ENCODE data around the gene FXYD5. TPM values are rescaled to one million over a fixed set of nuclear protein-coding genes. Genes with fewer than 3 reads are reported as not detected.

The FXYD5 gene
- total and polyA plus RNA-seq, 9 of the 15 experiments (the other 6 are each of a cell fraction or from before 2014, with no cell fraction given), result 104 to 537 (median 174) TPM

GRCh38 chr19:35153701-35154524 is 622 bp upstream of the FXYD5 start (continued):
- TF ChIP-seq ZFX (CRISPR knock-in tag; IDR thresholded peaks at IDR 0.05) (no peak; the same call in 1 of the 2 replicates), MYC (IDR thresholded peaks at IDR 0.05; ENCODE audit: low read depth, low read length) (peak; percentile 23; the same call in 1 of the 2 replicates), MYC (CRISPR knock-in tag; IDR thresholded peaks at IDR 0.05; ENCODE audit: borderline replicate concordance, low read depth) (no peak), HMGN3 (IDR thresholded peaks at IDR 0.05; ENCODE audit: borderline replicate concordance, extremely low read depth, insufficient read length, low read depth, low read length) (peak; percentile 39), DPF2 (IDR thresholded peaks at IDR 0.05) (no peak), BDP1 (IDR thresholded peaks at IDR 0.05; ENCODE audit: insufficient read depth, insufficient read length) (no peak), TCF3 (CRISPR knock-in tag; IDR thresholded peaks at IDR 0.05) (no peak), YY1 (IDR thresholded peaks at IDR 0.05; ENCODE audit: borderline replicate concordance in 1 of 3, control insufficient read depth in 1 of 3, extremely low read depth in 1 of 3, insufficient read depth in 3 of 3, insufficient read length in 1 of 3, insufficient replicate concordance in 2 of 3, low read depth in 1 of 3, low read length in 2 of 3) (peak in 1 of 3 experiments; percentile 40), TBL1XR1 (IDR thresholded peaks at IDR 0.05; ENCODE audit: low read length in 2 of 2) (no peak), HDAC1 (IDR thresholded peaks at IDR 0.05) (0 out of 4 replicates have a peak, but pooled peaks of 1 of the 2 experiments have one; percentile 17), CTCFL (IDR thresholded peaks at IDR 0.05; ENCODE audit: borderline replicate concordance, insufficient read depth, low read depth, low read length, poor library complexity, severe bottlenecking) (peak; percentile 82), GATAD2A (IDR thresholded peaks at IDR 0.05) (0 out of 2 replicates have a peak, but pooled peaks have one; percentile 34), XRCC5 (IDR thresholded peaks at IDR 0.05; ENCODE audit: low read depth, low read length) (peak; percentile 23; the same call in 1 of the 2 replicates), POLR2G (IDR thresholded peaks at IDR 0.05; ENCODE audit: low read depth, low read length) (peak; percentile 68)
- TF ChIP-seq, protein P1, sequence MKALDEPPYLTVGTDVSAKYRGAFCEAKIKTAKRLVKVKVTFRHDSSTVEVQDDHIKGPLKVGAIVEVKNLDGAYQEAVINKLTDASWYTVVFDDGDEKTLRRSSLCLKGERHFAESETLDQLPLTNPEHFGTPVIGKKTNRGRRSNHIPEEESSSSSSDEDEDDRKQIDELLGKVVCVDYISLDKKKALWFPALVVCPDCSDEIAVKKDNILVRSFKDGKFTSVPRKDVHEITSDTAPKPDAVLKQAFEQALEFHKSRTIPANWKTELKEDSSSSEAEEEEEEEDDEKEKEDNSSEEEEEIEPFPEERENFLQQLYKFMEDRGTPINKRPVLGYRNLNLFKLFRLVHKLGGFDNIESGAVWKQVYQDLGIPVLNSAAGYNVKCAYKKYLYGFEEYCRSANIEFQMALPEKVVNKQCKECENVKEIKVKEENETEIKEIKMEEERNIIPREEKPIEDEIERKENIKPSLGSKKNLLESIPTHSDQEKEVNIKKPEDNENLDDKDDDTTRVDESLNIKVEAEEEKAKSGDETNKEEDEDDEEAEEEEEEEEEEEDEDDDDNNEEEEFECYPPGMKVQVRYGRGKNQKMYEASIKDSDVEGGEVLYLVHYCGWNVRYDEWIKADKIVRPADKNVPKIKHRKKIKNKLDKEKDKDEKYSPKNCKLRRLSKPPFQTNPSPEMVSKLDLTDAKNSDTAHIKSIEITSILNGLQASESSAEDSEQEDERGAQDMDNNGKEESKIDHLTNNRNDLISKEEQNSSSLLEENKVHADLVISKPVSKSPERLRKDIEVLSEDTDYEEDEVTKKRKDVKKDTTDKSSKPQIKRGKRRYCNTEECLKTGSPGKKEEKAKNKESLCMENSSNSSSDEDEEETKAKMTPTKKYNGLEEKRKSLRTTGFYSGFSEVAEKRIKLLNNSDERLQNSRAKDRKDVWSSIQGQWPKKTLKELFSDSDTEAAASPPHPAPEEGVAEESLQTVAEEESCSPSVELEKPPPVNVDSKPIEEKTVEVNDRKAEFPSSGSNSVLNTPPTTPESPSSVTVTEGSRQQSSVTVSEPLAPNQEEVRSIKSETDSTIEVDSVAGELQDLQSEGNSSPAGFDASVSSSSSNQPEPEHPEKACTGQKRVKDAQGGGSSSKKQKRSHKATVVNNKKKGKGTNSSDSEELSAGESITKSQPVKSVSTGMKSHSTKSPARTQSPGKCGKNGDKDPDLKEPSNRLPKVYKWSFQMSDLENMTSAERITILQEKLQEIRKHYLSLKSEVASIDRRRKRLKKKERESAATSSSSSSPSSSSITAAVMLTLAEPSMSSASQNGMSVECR (CRISPR knock-in tag; IDR thresholded peaks at IDR 0.05), result peak; percentile 44; the same call in 1 of the 2 replicates
- TF ChIP-seq, protein P2, sequence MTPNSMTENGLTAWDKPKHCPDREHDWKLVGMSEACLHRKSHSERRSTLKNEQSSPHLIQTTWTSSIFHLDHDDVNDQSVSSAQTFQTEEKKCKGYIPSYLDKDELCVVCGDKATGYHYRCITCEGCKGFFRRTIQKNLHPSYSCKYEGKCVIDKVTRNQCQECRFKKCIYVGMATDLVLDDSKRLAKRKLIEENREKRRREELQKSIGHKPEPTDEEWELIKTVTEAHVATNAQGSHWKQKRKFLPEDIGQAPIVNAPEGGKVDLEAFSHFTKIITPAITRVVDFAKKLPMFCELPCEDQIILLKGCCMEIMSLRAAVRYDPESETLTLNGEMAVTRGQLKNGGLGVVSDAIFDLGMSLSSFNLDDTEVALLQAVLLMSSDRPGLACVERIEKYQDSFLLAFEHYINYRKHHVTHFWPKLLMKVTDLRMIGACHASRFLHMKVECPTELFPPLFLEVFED (CRISPR knock-in tag; conservative IDR thresholded peaks at IDR 0.05), result no peak
